Fibroblast of the aortic adventitia (primary cell): ENCODE data around the gene KCNJ10. TPM values are rescaled to one million over a fixed set of nuclear protein-coding genes. Genes with fewer than 3 reads are reported as not detected.

Experiments
- DNase-seq: peaks from one replicate; pipeline ENCODE4 v3.0.0-alpha.2; 2010; ENCODE audit warnings: low read depth
- H3K4me3 ChIP-seq: 2 replicates; pipeline ENCODE4 v1.5.1; 2011; ENCODE audit warnings: low read depth, mild to moderate bottlenecking, control low read depth, low read length, moderate library complexity
- total RNA-seq: library from RNA; depleted of rRNA; stranded (reverse); fragments of >200 nt; gene quantifications from 2 replicates; pipeline ENCODE4 v1.2.3, GENCODE V29; 2012; ENCODE audit warnings: low replicate concordance
- TF ChIP-seq, protein P1 (sequence below): IDR thresholded peaks from 2 replicates; pipeline ENCODE4 v1.5.1; 2011; ENCODE audit warnings: mild to moderate bottlenecking, low read length, control low read depth, inconsistent platforms; ENCODE audit not compliant: insufficient read depth

KCNJ10 gene
- total RNA-seq, 1 donor, result not detected

- DNase-seq, result no peak
- no peak overlapping the region for H3K4me3 ChIP-seq
- TF ChIP-seq, protein P1, sequence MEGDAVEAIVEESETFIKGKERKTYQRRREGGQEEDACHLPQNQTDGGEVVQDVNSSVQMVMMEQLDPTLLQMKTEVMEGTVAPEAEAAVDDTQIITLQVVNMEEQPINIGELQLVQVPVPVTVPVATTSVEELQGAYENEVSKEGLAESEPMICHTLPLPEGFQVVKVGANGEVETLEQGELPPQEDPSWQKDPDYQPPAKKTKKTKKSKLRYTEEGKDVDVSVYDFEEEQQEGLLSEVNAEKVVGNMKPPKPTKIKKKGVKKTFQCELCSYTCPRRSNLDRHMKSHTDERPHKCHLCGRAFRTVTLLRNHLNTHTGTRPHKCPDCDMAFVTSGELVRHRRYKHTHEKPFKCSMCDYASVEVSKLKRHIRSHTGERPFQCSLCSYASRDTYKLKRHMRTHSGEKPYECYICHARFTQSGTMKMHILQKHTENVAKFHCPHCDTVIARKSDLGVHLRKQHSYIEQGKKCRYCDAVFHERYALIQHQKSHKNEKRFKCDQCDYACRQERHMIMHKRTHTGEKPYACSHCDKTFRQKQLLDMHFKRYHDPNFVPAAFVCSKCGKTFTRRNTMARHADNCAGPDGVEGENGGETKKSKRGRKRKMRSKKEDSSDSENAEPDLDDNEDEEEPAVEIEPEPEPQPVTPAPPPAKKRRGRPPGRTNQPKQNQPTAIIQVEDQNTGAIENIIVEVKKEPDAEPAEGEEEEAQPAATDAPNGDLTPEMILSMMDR, result no peak
Observed at GRCh38 chr1:160090760-160091159, 20.8 kb upstream of the KCNJ10 start.

DNA sequence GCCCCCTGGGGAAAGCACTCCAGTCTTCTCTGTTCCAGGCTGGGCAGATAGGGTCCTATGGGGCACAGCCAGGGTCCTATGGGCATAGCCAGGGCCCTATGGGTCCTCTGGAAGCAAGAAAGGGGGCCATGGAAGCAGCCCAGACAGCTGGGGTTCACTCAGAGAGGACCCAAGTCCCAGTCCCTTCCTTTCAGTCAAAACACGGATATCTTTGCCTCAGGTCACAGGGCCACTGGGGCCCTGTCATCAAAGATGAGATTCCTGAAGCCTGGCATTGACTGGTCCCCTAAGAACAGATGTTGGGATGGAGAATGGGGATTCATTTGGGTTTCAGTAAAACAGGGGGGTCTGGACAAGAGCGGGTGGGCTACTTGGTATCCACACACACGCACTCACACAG is 19.9 kb upstream of the KCNJ10 start:
- DNase-seq, result no peak
- no peak overlapping the region for H3K4me3 ChIP-seq
- TF ChIP-seq, protein P1, result no peak

DNA sequence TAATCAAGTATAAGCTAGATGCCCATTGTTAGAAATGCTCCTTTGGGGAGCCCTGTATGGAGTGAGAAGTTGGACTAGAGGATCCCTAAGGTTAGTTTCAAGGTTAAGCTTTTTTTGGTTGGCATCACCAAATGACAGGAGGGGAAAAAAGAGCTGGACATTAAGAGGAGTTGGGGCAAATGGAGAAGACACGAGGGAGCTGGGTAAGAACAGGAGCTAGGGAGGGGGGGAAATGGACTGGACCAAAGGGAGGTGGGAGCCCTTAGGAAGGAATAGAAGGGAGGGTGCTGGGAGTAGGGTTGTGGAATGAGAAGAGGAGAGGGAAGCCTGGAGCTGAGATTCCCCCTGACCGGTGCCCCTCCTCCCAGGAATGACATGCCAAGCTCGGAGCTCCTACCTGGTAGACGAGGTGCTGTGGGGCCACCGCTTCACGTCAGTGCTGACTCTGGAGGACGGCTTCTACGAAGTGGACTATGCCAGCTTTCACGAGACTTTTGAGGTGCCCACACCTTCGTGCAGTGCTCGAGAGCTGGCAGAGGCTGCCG is 17.2 kb upstream of the KCNJ10 start:
- no peak for DNase-seq
- TF ChIP-seq, protein P1, result no peak
- no peak overlapping the region for H3K4me3 ChIP-seq

DNA sequence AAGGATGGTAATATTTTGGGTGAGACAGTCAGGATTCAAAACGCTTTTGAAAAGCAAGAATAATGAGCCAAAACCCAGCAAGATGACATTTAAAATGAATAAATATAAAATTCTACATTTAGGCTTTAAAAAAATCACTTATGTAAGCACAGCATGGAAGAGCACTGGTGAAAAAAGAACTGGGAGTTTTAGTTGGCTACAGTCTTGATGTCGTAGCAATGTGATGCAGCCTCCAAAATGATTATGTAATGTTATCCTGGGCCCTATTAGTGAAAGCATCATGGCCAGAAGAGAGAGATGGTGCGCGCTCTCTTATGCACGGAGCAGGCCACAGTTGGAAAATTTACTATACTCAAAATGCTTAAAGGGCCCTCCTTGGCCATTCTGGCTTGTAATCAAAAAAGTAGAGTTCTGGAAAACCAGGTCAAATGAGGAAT is 16.5 kb upstream of the KCNJ10 start:
- DNase-seq, result peak; percentile 34
- TF ChIP-seq, protein P1, result no peak
- no peak overlapping the region for H3K4me3 ChIP-seq

DNA sequence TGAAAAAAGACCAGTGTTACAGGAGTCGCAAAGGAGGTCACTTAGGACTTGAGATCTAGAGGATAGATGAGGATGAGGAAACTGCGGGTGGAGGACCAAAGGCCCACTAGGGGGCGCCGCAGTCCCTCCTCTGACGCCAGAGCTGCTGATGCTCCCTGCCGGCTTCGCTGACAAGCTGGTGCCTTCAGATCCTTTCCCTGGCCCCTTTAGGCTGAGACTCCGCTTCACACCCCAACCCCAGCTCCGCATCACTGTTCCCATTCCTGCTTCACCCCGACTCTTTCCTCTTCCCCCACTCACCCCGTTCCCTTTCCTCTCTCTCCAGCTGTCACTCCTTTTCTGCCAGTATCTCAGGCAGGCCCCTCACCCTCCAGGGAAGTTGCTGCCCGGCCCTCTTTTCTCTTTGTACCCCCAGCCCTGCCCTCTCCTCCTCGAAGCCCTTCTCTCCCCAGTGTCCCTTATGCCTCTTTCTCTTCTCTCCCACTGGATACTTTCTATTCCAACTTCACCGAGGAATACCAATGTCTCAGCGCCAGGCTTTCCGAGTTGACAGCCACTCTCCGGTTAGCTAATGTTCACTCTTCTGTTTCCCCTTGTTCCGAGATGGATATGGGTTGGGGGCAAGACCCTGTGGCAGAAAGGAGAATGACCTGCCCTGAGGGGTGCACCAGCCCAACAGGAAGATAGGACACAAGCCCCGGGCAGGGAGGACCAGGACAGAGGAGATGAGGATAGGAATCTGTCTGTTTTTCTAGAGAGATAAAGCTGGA is 15.9 kb upstream of the KCNJ10 start:
- no peak overlapping the region for H3K4me3 ChIP-seq
- TF ChIP-seq, protein P1, result peak; percentile 89
- DNase-seq, result peak; percentile 77

GRCh38 chr1:160084771-160085321 is 14.9 kb upstream of the KCNJ10 start:
- TF ChIP-seq, protein P1, result no peak
- DNase-seq, result no peak
- no peak overlapping the region for H3K4me3 ChIP-seq
